HK-2 (cell line): Measurements from ENCODE around the gene EXOC8.

Source experiments
- DNase-seq: peaks from one replicate; pipeline ENCODE4 v3.0.0-alpha.2; 2018; ENCODE audit not compliant: unreplicated experiment

The EXOC8 gene, protein sequence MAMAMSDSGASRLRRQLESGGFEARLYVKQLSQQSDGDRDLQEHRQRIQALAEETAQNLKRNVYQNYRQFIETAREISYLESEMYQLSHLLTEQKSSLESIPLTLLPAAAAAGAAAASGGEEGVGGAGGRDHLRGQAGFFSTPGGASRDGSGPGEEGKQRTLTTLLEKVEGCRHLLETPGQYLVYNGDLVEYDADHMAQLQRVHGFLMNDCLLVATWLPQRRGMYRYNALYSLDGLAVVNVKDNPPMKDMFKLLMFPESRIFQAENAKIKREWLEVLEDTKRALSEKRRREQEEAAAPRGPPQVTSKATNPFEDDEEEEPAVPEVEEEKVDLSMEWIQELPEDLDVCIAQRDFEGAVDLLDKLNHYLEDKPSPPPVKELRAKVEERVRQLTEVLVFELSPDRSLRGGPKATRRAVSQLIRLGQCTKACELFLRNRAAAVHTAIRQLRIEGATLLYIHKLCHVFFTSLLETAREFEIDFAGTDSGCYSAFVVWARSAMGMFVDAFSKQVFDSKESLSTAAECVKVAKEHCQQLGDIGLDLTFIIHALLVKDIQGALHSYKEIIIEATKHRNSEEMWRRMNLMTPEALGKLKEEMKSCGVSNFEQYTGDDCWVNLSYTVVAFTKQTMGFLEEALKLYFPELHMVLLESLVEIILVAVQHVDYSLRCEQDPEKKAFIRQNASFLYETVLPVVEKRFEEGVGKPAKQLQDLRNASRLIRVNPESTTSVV

GRCh38 chr1:231337472-231338269 is at the start of gene EXOC8:
Gene EXOC8, minus strand, starts transcription at chr1:231337852. Its CDS starts 107 bp downstream, at chr1:231337745.
- DNase-seq: peak; percentile 100

- no peak for DNase-seq
Observed at GRCh38 chr1:231386466-231386865, 48.8 kb upstream of the EXOC8 start.

- no peak for DNase-seq
Observed at GRCh38 chr1:231385416-231385748, 47.7 kb upstream of the EXOC8 start.

DNA sequence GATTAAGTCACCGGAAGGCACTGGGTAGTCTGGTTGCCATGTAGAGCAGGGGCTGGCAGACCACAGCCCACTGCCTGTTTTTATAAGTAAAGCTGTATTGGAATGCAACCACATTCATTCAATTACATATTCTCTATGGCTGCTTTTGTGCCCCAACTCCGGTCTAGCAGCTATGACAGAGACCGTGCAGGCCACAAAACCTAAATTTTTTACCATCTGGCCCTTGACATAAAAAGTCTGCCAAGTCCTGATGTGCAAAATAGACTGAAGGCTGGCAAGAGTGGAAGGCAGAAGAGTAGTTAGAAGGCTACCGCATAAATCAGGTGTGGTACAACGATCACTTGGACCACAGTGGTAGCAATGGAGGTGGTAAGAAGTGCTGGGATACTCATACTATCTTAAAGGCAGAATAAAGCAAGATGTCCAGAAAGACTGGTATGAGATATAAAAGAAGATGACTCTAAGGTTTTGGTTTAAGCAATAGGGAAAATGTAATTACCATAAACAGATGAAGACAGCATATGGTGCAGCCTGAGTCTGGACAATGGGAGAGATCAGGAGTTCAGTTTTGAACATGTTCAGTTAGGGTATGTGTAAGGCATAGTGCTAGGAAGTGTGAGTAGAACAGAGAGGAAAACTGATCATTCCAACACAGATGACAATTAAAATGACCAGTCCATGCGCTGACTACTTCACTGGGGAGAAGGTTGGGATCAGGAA is 47.2 kb upstream of the EXOC8 start:
- no peak for DNase-seq

DNA sequence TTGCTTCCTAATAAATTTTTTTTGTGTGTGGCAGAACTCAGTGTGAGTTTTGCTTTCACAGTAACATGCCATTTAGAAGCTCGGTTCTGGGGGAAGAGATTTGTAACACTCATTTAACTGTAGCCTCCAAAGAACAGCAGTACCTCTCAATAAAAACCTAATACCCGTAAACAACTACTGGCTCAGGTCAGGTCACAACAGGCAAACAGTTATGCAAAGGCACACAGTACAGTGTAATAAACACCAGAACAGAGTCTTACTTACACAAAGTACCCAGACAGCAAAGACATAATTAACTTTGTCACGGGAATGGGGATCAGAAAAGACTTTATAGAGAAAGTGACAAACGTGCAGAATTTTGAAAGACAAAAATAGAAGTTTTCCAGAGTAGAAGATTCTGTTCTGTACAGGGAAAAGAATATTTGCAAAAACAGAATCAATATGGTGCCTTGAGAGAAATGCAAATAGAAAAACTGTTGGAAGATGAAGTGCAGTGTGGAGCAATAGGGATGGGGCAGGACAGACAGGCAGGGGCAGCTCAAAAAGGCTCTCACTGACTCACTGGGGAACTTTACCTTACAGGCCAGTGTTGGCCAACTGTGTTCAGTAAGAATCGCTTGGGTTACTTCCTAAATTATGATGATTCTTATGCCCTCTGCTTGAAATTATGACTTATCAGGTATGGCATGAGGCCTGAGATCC is 45.7 kb upstream of the EXOC8 start:
- DNase-seq: no peak

DNA sequence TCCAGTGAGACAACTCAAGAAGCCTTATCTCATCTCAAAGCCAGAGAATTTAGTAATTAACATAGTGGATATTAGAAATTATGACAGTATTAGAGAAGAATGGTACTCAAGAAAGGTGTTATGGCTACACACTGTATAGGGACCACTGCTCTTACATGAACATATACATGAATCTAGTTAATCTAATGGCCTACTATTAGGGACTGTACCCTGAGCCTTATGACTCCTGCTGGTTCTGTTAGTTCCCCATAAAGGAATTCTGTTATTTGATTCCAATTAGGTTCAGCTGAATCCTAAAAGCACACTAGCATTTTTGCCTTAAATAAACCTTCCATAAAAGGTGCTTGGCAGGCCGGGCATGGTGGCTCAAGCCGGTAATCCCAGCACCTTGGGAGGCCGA is 44.8 kb upstream of the EXOC8 start:
- no peak for DNase-seq

DNA sequence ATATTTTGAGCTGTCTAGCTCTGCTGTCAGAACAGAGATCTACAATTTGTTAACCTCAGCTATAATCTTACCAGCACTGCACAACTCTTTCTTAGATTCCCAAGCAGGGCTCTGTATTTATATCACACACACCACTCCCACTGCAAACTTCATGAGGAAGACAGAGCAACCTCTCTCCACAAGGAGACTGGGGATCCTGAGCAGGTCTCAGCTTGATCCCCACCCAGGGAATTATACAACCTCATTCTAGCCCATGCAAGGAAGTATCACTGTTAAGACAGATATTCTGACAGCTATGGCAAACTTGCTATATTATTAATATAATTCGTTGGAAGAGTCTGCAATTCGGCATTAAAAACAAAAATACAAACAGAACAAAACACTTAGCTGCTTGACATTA is 44.1 kb upstream of the EXOC8 start:
- no peak for DNase-seq

GRCh38 chr1:231376875-231377549 is 39.4 kb upstream of the EXOC8 start:
- DNase-seq: no peak

DNA sequence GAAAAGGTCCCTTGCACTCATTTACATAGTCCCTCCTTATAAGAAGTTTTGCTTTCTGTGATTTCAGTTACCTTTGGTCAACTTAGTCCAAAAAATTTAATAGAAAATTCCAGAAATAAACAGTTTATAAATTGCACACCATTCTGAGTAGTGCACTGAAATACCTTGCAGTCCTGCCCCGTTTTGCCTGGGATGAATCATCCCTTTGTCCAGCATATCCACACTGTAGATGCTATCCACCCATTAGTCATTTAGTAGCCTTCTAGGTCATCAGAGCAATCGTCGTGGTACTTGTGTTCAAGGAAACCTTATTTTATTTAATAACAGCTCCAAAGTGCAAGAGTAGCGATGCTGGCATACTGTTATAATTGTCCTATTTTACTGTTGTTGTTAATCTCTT is 38.4 kb upstream of the EXOC8 start:
- no peak for DNase-seq

DNA sequence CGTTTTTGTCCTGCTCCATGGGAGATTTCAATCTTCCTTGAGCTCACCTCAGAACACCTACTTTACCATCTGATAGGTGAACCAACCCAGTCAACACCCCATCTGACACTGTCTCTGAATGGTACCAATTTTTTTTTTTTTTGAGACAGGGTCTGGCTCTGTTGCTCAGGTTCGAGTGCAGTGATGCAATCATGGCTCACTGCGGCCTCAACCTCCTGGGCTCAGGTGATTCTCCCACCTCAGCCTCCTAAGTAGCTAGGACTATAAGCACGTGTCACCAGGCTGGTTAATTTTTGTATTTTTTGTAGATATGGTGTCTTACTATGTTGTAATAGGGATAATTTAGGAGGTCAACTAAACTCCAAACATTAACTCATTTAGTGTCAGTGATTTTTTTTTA is 36.7 kb upstream of the EXOC8 start:
- DNase-seq: no peak

GRCh38 chr1:231372501-231372900 is 34.8 kb upstream of the EXOC8 start:
- DNase-seq: no peak

GRCh38 chr1:231369282-231369681 is 31.6 kb upstream of the EXOC8 start:
- no peak for DNase-seq

GRCh38 chr1:231364192-231364591 is 26.5 kb upstream of the EXOC8 start:
- DNase-seq: no peak

DNA sequence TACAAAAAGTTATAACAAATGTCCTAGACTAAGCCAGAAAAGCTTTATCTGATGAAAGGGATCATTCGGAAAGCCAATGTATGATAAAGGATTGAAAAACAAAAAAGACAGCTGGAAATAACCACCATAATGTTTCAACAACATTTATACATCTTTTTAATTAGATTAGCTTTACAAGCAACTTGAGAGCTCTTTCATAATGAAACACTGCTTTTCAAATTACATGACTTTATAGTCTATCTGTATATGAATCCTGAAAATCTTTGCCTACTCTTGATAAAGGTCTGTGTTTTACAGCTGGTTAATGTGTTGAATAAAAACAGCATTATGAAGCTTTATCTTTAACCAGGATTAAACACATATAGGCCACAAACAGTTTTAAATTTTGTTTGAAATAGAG is 26.0 kb upstream of the EXOC8 start:
- DNase-seq: no peak

GRCh38 chr1:231362325-231362724 is 24.7 kb upstream of the EXOC8 start:
- no peak for DNase-seq

DNA sequence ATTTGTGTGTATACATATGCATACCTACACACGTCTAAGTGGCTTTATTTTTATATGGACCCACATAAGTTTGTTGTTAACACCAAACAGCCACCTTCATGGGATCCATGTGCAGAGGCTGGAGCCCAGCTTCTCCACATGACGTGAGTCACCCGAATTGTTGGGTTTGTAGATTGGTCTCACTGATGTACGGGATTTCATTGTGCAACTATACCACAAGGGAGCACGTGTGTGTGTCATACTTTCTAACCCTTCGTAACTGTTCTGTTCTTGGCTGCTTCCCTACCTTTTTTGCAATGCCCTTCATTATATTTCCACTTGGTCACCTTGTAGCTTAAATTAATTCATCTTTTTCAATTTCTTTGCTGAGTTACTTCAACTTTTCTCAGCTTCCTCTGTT is 21.5 kb upstream of the EXOC8 start:
- no peak for DNase-seq

DNA sequence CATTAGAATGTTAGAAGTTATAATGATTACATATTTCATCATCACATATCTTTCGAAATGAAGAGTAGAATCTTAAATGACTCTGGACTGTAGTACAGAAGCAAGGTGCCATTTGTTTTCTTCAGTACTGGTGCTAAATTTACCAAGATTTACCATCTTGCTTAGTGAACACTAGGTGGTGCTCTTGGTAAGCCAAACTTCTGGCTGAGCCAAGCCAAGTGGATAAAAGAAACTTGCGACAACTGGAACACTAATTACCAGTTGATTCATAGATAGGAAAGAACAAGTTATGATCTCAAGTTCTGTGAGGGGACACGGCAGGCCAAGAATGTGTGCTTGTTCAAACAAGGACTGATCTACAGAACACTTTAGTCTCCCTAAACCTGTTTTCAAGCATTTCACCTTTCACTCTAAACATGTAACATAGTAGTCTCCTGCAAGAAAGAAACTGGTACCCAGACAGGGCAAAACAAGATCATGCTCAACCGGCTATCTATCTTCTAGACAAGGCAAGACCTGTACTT is 20.2 kb upstream of the EXOC8 start:
- peak; percentile 51 for DNase-seq

DNA sequence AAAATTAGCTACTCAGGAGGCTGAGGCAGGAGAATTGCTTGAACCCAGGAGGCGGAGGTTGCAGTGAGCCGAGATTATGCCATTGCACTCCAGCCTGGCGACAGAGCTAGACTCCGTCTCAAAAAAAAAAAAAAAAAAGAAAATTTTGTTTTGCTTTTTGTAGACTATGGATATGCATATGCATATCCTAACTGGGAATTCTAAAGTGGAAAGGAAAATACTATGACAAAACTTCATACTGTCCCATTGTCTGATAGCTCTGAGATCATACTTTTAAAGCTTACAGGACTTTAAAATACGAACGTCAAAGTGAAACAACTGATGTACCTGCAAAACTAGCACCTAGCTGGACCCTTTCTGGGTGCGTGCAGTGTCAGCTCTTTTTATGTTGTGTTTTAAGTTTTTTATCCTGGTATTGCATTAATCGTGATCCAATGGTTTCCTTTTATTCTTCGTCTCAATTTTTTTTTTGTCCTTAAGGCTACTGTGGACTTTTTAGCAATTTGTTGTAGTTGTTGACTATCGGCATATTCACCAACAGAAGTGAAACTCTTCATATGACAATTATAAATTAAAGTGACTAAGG is 19.6 kb upstream of the EXOC8 start:
- no peak for DNase-seq

- no peak for DNase-seq
Observed at GRCh38 chr1:231355171-231355570, 17.5 kb upstream of the EXOC8 start.
